Ureter (tissue), 1 donor: ENCODE measurements around the gene MPHOSPH8. TPM values are rescaled to one million over a fixed set of nuclear protein-coding genes. Genes with fewer than 3 reads are reported as not detected.
"Not testable (repeated sequence)": the region's sequence is repeated elsewhere in the genome, so short reads cannot be mapped to it uniquely, and the experiment has no call there.

Source experiments
- DNase-seq: peaks from one replicate; pipeline ENCODE4 v3.0.0-alpha.2; 2020; ENCODE audit warnings: low spot score
- total RNA-seq: library from RNA; stranded (reverse); gene quantifications from one replicate; pipeline ENCODE4 v1.2.4, GENCODE V29; 2023
- donor health status: DM: yes; HTN: yes; CAD: no.

Gene MPHOSPH8
- total RNA-seq, 1 donor from 2014 or later, result 35.6 TPM

DNA sequence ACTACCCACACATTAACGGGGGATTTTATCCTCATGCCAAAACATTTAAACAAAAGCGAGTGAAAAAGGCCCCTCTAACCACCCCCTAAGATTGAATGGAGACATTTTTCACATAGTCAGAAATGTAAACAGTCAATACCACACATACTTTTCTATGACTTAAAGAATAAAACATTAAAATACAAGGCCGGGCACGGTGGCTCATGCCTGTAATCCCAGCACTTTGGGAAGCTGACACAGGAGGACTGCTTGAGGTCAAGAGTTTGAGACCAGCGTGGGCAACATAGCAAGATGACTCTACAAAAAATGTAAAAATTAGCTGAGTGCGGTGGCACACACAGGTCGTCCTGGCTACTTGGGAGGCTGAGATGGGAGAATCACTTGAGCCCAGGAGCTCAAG, 47.3 kb downstream of the MPHOSPH8 start:
- no peak for DNase-seq

DNA sequence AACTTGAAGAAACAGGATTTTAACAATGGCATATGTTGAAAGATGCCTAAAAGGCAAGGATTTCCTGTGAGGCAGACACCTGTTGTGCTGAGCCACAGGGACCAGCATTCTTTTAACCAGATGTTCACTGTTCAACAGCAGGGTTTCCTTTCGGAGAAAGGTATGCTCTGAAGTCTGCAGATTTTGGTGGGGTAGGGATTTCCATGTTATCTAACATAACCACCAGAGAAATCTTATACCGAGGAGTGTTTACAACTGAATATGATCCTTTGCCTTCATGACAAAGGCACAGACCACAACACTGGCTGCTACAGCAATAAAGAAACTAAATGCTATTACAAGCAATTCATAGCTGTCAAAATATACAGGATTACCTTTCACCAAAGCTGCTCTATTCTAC, 48.1 kb downstream of the MPHOSPH8 start:
- no peak for DNase-seq

DNA sequence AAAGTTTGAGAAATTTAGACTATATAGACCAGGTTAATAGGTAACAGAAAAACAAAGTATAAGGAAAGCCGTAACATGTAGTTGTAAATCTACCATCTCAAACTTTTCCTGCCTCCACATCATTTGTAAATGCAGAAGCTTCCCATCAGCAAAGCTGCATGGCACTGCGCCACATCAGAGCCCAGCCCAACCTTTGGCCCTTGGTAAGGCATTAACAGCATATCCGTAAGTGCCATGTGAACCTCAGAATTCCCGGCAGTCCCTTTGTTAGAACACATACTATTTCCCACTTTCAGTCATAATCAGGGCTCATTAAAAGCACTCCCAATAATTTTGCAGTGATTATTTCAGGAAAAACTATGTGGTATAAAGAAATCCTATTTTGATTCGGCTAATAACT, 51.6 kb downstream of the MPHOSPH8 start:
- DNase-seq, result no peak

DNA sequence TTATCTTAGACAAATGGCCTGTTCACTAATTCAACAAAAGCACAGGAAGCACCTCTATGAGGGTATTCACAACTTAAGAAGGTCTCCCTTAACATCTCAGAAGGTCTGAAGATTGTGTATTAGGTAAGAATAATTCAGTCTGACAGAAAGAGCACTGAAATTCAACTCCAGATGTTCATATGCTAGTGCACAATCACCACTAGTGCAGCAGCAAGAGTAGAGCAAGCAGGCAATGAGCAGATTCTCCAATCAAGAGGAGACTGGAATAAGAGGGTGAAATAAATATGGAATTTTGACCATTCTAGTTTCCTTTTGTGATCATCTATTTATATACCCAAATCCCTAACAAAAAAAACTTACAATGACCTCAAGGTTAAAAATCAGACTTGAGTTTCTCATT, 52.0 kb downstream of the MPHOSPH8 start:
- DNase-seq, result no peak

DNA sequence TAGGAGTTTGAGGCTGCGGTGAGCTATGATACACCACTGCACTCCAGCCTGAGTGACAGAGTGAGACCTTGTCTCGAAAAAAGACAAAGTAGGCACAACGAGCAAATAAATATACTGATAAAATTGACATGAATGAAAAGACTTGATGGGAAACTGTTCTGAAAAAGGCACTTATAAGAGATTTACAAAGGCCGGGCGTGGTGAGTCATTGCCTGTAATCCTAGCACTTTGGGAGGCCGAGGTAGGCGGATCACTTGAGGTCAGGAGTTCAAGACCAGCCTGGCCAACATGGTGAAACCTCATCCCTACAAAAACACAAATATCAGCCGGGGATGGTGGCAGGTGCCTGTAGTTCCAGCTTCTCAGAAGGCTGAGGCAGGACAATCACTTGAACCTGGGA, 58.0 kb downstream of the MPHOSPH8 start:
- DNase-seq, result not testable (repeated sequence)

GRCh38 chr13:19695428-19695827, 62.0 kb downstream of the MPHOSPH8 start:
- no peak for DNase-seq

GRCh38 chr13:19695829-19696228, 62.4 kb downstream of the MPHOSPH8 start:
- DNase-seq, result no peak

- not testable (repeated sequence) for DNase-seq
Observed at GRCh38 chr13:19700963-19701362, 67.5 kb downstream of the MPHOSPH8 start.

- DNase-seq, result not testable (repeated sequence)
Observed at GRCh38 chr13:19701619-19702018, 68.2 kb downstream of the MPHOSPH8 start.

DNA sequence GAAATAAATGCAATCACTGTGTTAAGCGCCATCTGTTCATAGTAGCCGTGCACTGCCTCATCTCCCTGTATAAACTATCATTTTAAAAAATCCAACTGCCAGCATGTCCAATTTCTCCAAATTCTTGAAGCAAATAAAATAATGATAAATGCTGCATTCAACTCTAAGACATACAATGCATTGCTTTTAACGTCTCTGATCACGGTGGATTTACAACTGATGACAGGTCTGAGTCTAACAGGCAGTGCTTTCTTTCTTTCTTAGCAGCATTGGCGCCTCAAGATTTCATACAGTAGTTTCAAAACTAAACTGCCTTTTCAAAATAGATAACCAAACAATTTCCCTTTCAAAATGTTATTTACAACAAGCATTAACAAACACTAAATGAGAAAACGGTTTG, 70.8 kb downstream of the MPHOSPH8 start:
- not testable (repeated sequence) for DNase-seq

- not testable (repeated sequence) for DNase-seq
Observed at GRCh38 chr13:19709039-19709438, 75.6 kb downstream of the MPHOSPH8 start.

DNA sequence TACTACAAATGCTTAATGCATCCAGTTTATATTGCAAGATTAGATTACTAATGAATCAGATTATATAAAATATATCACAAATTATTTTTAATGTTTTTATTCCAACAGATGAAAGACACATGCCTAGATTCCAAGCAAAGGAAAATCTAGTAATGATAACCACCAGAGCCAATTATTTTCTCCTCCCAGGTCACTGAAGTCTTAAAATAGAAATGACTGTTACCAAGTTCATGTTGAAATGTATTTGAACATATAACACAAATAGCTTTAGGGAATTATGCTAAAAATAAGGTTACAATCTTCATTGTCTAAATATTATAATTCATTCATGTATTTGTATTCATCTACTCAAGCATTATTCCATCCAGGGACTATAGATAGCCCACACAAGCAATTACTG, 76.3 kb downstream of the MPHOSPH8 start:
- DNase-seq, result not testable (repeated sequence)

DNA sequence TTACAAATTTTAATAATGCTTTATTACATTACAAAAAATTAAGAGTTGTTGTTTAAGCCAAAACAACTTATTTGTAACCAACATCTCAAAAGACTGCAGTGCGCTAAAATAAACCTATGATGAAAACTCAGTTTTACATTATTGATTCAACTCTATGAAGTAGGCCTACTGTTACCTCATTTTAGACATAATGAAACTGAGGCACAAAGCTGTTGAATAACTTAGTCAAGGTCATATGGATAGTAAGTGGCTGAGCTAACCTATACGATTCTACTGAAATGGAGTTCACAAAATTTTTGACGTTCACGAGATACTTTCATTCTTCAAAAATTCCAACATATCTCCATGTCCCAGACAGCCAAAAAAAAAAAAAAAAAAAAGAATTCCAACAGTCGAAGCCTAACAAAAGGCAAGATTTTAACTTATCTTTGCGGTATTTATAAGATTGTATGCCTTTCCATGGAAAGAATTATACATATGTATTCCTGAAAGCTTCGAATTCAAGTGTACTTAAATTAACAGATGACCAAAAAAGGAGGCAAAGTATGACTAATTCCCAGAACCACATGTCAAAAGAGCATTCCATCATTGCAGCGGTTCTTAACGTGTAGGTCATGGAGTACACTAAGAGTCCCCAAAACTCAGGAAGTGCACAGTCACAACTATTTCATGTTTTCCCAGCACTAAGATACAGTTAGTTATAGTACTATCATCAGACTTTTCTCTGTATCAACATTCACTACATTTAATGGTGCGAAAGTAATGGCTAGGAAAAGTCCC, 79.9 kb downstream of the MPHOSPH8 start:
- no peak for DNase-seq

DNA sequence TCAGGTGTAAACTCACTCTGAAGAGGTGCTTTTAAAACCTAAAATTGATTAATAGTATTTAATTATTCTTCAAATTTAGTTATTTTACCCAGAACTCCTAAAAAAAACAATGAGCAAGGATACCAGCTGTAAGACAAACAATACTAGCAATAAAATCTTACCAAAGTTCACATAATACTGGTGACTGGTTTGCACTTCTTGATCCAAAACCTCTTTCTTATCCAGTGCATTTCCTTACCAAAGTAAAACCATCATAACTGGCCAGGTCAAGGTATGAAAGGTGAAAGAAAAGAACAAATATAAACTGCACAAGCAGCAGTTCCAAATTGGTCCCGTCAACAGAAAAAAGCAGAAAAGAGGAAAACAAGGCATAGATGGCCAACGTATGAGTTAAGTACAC, 86.6 kb downstream of the MPHOSPH8 start:
- DNase-seq, result no peak

Other genes starting within 250 kb of the MPHOSPH8 start
- gene TPTE2, start 72.1 kb upstream of the MPHOSPH8 start, total RNA-seq, result 0.44 TPM
- 89.8 TPM for gene PSPC1, start 149.3 kb downstream of the MPHOSPH8 start, total RNA-seq
- 20.8 TPM for gene ZMYM5, start 230.0 kb downstream of the MPHOSPH8 start, total RNA-seq